T-cell (primary cell): ENCODE measurements around the gene SORCS1. TPM values are rescaled to one million over a fixed set of nuclear protein-coding genes. Genes with fewer than 3 reads are reported as not detected.
A peak's percentile ranks its signal among the peaks of the same experiment; 100 is the strongest.

ENCODE experiments used
- ATAC-seq, 4 experiments: fragments of 200-7000 bp in 3 of 4; fragments of 150-1000 bp in 1 of 4; cut with Tn5 transposase; replicated peaks in 1 of 4; 1 replicate in 3 of 4; 2 replicates in 1 of 4; pipeline ENCODE4 v1.10.0; 2021; ENCODE audit warnings: moderate library complexity in 3 of 4, mild to moderate bottlenecking in 2 of 4, moderate number of reproducible peaks in 1 of 4
- CTCF ChIA-PET, 2 donors: fragments of 300-600 bp; sonication (Branson Sonifier 250); formaldehyde crosslinking; loops; one replicate each; lab custom pipeline; 2022; ENCODE audit warnings: antibody characterized with exemption in 2 of 2; lab: Charles Lee
- POLR2A ChIA-PET, 2 donors: fragments of 300-600 bp; sonication (Branson Sonifier 250); formaldehyde crosslinking; loops; one replicate each; lab custom pipeline; 2022; ENCODE audit warnings: antibody characterized with exemption in 2 of 2; lab: Charles Lee
- DNase-seq, 35 experiments: peaks; one replicate each; pipeline versions ENCODE4 v3.0.0 to v3.0.0-alpha.2; 2013 to 2023
- H3K27ac ChIP-seq: one replicate; pipeline ENCODE4 v1.5.1; 2013; ENCODE audit warnings: low read length
- H3K27me3 ChIP-seq, 2 experiments: replicated peaks in 1 of 2; 1 replicate in 1 of 2; 2 replicates in 1 of 2; pipeline versions ENCODE4 v1.6.1 to v1.7.0; 2013; ENCODE audit warnings: low read length in 1 of 2, mixed read lengths in 1 of 2; ENCODE audit not compliant: control insufficient read depth in 2 of 2, insufficient read depth in 2 of 2; ENCODE audit errors: extremely low read depth in 1 of 2
- H3K36me3 ChIP-seq, 2 donors: 1 replicate in 1 of 2; 2 replicates in 1 of 2; pipeline versions ENCODE4 v1.6.1 to v1.7.0; 2013; ENCODE audit warnings: low read length in 1 of 2; ENCODE audit not compliant: control insufficient read depth in 2 of 2, insufficient read depth in 1 of 2; ENCODE audit errors: extremely low read depth in 1 of 2
- H3K4me1 ChIP-seq, 2 experiments: 1 replicate in 1 of 2; 2 replicates in 1 of 2; pipeline versions ENCODE4 v1.6.1 to v1.7.0; 2013; ENCODE audit warnings: low read length in 2 of 2, mixed read lengths in 1 of 2; ENCODE audit not compliant: insufficient read depth in 2 of 2, control insufficient read depth in 1 of 2; ENCODE audit errors: extremely low read depth in 1 of 2
- H3K4me3 ChIP-seq, 2 donors: 1 replicate in 1 of 2; 2 replicates in 1 of 2; pipeline versions ENCODE4 v1.5.1 to v1.7.0; 2013; ENCODE audit warnings: mild to moderate bottlenecking in 2 of 2, low read length in 1 of 2, moderate library complexity in 1 of 2; ENCODE audit not compliant: control insufficient read depth in 1 of 2; ENCODE audit errors: extremely low read depth in 1 of 2
- H3K9me3 ChIP-seq: 2 replicates; pipeline ENCODE4 v1.7.0; 2013
- H3K27ac Mint-ChIP-seq, 2 donors: one replicate each; pipeline ENCODE4 v1.8.0; 2020 to 2021; ENCODE audit warnings: mild to moderate bottlenecking in 2 of 2, mixed read lengths in 2 of 2
- H3K27me3 Mint-ChIP-seq, 2 donors: one replicate each; pipeline ENCODE4 v1.8.0; 2021 to 2022; ENCODE audit warnings: mixed read lengths in 2 of 2
- H3K36me3 Mint-ChIP-seq: one replicate; pipeline ENCODE4 v1.8.0; 2021; ENCODE audit warnings: mixed read lengths
- H3K4me1 Mint-ChIP-seq, 3 donors: one replicate each; pipeline ENCODE4 v1.8.0; 2020 to 2022; ENCODE audit warnings: mixed read lengths in 3 of 3, mild to moderate bottlenecking in 1 of 3
- H3K4me3 Mint-ChIP-seq, 3 donors: one replicate each; pipeline ENCODE4 v1.8.0; 2020 to 2022; ENCODE audit warnings: mild to moderate bottlenecking in 3 of 3, mixed read lengths in 3 of 3, moderate library complexity in 3 of 3
- H3K9me3 Mint-ChIP-seq, 3 donors: one replicate each; pipeline ENCODE4 v1.8.0; 2020 to 2022; ENCODE audit warnings: mixed read lengths in 3 of 3
- WGBS: methylation state at CpG from one replicate; pipeline ENCODE4 v1.1.5; 2013; ENCODE audit warnings: missing lambda C conversion rate; ENCODE audit not compliant: insufficient coverage; 5-methylcytosine and 5-hydroxymethylcytosine counted together
- total RNA-seq, 35 experiments: library from RNA in 6 of 35; stranded (reverse) in 6 of 35; fragments of 120-200 nt in 1 of 35; gene quantifications; one replicate each; pipeline versions ENCODE4 v1.2.1 to v1.2.4 and lab custom pipeline; 2013 to 2026

SORCS1 gene
- total RNA-seq, 5 donors from 2014 or later (not counting 1 experiment from before 2014, with no cell fraction given), result not detected

- Histone ChIP-seq H3K27ac (no peak overlapping the region), H3K4me1 (no peaks in the 10 kb centered on the region), H3K9me3 (no peaks in the 10 kb centered on the region), H3K36me3 (no peaks in the 10 kb centered on the region), H3K27me3 (no peaks in the 10 kb centered on the region), H3K4me3 (no peak overlapping the region)
- ATAC-seq (no peak), DNase-seq (no peak)
- WGBS, result no CpG with 5 or more reads among the region's 1 CpG
- Mint-ChIP-seq H3K36me3 (no peaks in the 10 kb centered on the region), H3K27ac (no peak overlapping the region), H3K4me3 (no peak overlapping the region), H3K4me1 (no peaks in the 10 kb centered on the region), H3K27me3 (no peaks in the 10 kb centered on the region), H3K9me3 (peaks cover 2 to 14% (median 7%) of the 10 kb centered on the region in 3 donors)
- POLR2A ChIA-PET, result no interaction called here
- CTCF ChIA-PET, result interaction anchor here in 1 of 2 donors (0.6 kb wide), 1 partner anchor 192 kb away, joined by 3 read pairs; no protein-coding TSS in a partner anchor
Measured at GRCh38 chr10:106716381-106716780, 448.1 kb downstream of the SORCS1 start.

GRCh38 chr10:106714734-106715555, 449.6 kb downstream of the SORCS1 start:
- peaks cover 1 to 3% of the 10 kb centered on the region in 2 donors for H3K27me3 Mint-ChIP-seq
- H3K36me3 Mint-ChIP-seq, result no peaks in the 10 kb centered on the region
- Histone ChIP-seq H3K9me3 (no peaks in the 10 kb centered on the region), H3K4me3 (no peak overlapping the region), H3K4me1 (no peaks in the 10 kb centered on the region), H3K27ac (no peak overlapping the region), H3K27me3 (no peaks in the 10 kb centered on the region), H3K36me3 (no peaks in the 10 kb centered on the region)
- POLR2A ChIA-PET, result no interaction called here
- no peaks in the 10 kb centered on the region for H3K4me1 Mint-ChIP-seq
- WGBS, result 0% methylated on average over 1 of the region's 6 CpGs
- H3K4me3 Mint-ChIP-seq, result no peak overlapping the region
- no peak overlapping the region for H3K27ac Mint-ChIP-seq
- ATAC-seq, result no peak
- peaks cover 2 to 7% (median 4%) of the 10 kb centered on the region in 3 donors for H3K9me3 Mint-ChIP-seq
- no peak for DNase-seq
- CTCF ChIA-PET, result no interaction called here

- Mint-ChIP-seq H3K4me3 (no peak overlapping the region), H3K27me3 (peaks cover 1 to 3% of the 10 kb centered on the region in 2 donors), H3K4me1 (no peaks in the 10 kb centered on the region), H3K36me3 (no peaks in the 10 kb centered on the region), H3K9me3 (peaks cover 0 to 4% (median 2%) of the 10 kb centered on the region in 3 donors), H3K27ac (no peak overlapping the region)
- DNase-seq (no peak), ATAC-seq (no peak)
- no CpG with 5 or more reads among the region's 2 CpGs for WGBS
- POLR2A ChIA-PET, result no interaction called here
- H3K4me1 ChIP-seq, result no peaks in the 10 kb centered on the region
- no peak overlapping the region for H3K4me3 ChIP-seq
- no peaks in the 10 kb centered on the region for H3K27me3 ChIP-seq
- CTCF ChIA-PET, result interaction anchor here in 1 of 2 donors (0.6 kb wide), 1 partner anchor 762 kb away, joined by 3 read pairs; no protein-coding TSS in a partner anchor
- no peaks in the 10 kb centered on the region for H3K9me3 ChIP-seq
- no peak overlapping the region for H3K27ac ChIP-seq
- H3K36me3 ChIP-seq, result no peaks in the 10 kb centered on the region
Measured at GRCh38 chr10:106713846-106714245, 450.7 kb downstream of the SORCS1 start.

- H3K36me3 ChIP-seq, result no peaks in the 10 kb centered on the region
- no peak overlapping the region for H3K4me3 ChIP-seq
- H3K27me3 Mint-ChIP-seq, result peaks cover 1 to 3% of the 10 kb centered on the region in 2 donors
- no peak overlapping the region for H3K27ac Mint-ChIP-seq
- no peak for ATAC-seq
- ChIA-PET POLR2A (no interaction called here), CTCF (interaction anchor here (0.5 to 1.5 kb wide), 2 partner anchors 10 to 839 kb away, joined by 3 to 5 read pairs; no protein-coding TSS in a partner anchor)
- H3K4me3 Mint-ChIP-seq, result no peak overlapping the region
- H3K36me3 Mint-ChIP-seq, result no peaks in the 10 kb centered on the region
- peaks cover 0 to 4% (median 2%) of the 10 kb centered on the region in 3 donors for H3K9me3 Mint-ChIP-seq
- H3K4me1 ChIP-seq, result no peaks in the 10 kb centered on the region
- DNase-seq, result no peak
- no peaks in the 10 kb centered on the region for H3K9me3 ChIP-seq
- no CpG with 5 or more reads among the region's 1 CpG for WGBS
- no peak overlapping the region for H3K27ac ChIP-seq
- no peaks in the 10 kb centered on the region for H3K27me3 ChIP-seq
- no peaks in the 10 kb centered on the region for H3K4me1 Mint-ChIP-seq
Measured at GRCh38 chr10:106712988-106713387, 451.5 kb downstream of the SORCS1 start.

GRCh38 chr10:106711313-106711906, 453.1 kb downstream of the SORCS1 start:
- Histone ChIP-seq H3K4me3 (no peak overlapping the region), H3K27me3 (no peaks in the 10 kb centered on the region), H3K36me3 (no peaks in the 10 kb centered on the region), H3K9me3 (no peaks in the 10 kb centered on the region), H3K27ac (no peak overlapping the region), H3K4me1 (no peaks in the 10 kb centered on the region)
- Mint-ChIP-seq H3K27me3 (peaks cover 1 to 3% of the 10 kb centered on the region in 2 donors), H3K36me3 (no peaks in the 10 kb centered on the region), H3K4me1 (no peaks in the 10 kb centered on the region), H3K27ac (no peak overlapping the region), H3K9me3 (peaks cover 0 to 2% (median 0%) of the 10 kb centered on the region in 3 donors), H3K4me3 (no peak overlapping the region)
- no peak for ATAC-seq
- CTCF ChIA-PET, result interaction anchor here in 1 of 2 donors (1.5 kb wide), 1 partner anchor 9 kb away, joined by 5 read pairs; no protein-coding TSS in a partner anchor
- WGBS, result 56% methylated on average over 3 of the region's 6 CpGs
- DNase-seq, result peak in 4 of 35 experiments; percentile 3 to 19 (median 6)
- POLR2A ChIA-PET, result interaction anchor here in 1 of 2 donors (0.7 kb wide), 1 partner anchor 604 kb away, joined by 3 read pairs; no protein-coding TSS in a partner anchor

GRCh38 chr10:106708506-106708905, 456.0 kb downstream of the SORCS1 start:
- Mint-ChIP-seq H3K9me3 (peaks cover 0 to 2% (median 0%) of the 10 kb centered on the region in 3 donors), H3K36me3 (no peaks in the 10 kb centered on the region), H3K27me3 (peaks cover 1 to 3% of the 10 kb centered on the region in 2 donors), H3K4me1 (no peaks in the 10 kb centered on the region), H3K4me3 (no peak overlapping the region), H3K27ac (no peak overlapping the region)
- ATAC-seq (no peak), DNase-seq (no peak)
- H3K36me3 ChIP-seq, result no peaks in the 10 kb centered on the region
- ChIA-PET CTCF (no interaction called here), POLR2A (no interaction called here)
- H3K4me3 ChIP-seq, result no peak overlapping the region
- no peaks in the 10 kb centered on the region for H3K27me3 ChIP-seq
- no peak overlapping the region for H3K27ac ChIP-seq
- no peaks in the 10 kb centered on the region for H3K9me3 ChIP-seq
- WGBS, result 59% methylated on average over 2 of the region's 2 CpGs
- no peaks in the 10 kb centered on the region for H3K4me1 ChIP-seq
